SU-DHL-6 (cell line): Measurements from ENCODE around the gene SIDT2.

Experiments
- H2AFZ ChIP-seq: fragments of 200-600 bp; sonication (generic); 2 replicates; pipeline ENCODE4 v1.6.1; 2014; ENCODE audit warnings: low read depth, mild to moderate bottlenecking, moderate library complexity, mixed read lengths, antibody characterized with exemption, low read length; ENCODE audit not compliant: severe bottlenecking
- H3F3A ChIP-seq: fragments of 200-600 bp; shearing (Covaris generic); 2 replicates; pipeline ENCODE4 v1.6.0; 2016; ENCODE audit warnings: antibody characterized with exemption, mild to moderate bottlenecking; ENCODE audit not compliant: insufficient read depth
- H3K27ac ChIP-seq: fragments of 200-600 bp; sonication (generic); 2 replicates; pipeline ENCODE4 v1.5.1; 2016; ENCODE audit warnings: low read depth, mild to moderate bottlenecking, low read length, moderate library complexity, mixed read lengths
- H3K27me3 ChIP-seq: fragments of 200-600 bp; sonication (generic), shearing (Covaris generic); 2 replicates; pipeline ENCODE4 v1.6.0; 2014; ENCODE audit warnings: mild to moderate bottlenecking, low read length
- H3K36me3 ChIP-seq: fragments of 200-600 bp; sonication (generic); 2 replicates; pipeline ENCODE4 v1.6.1; 2014; ENCODE audit warnings: mild to moderate bottlenecking, low read length, mixed read lengths
- H3K4me2 ChIP-seq: fragments of 300-600, 200-600 bp; shearing (Covaris generic), sonication (generic); 2 replicates; pipeline ENCODE4 v1.6.0; 2014; ENCODE audit warnings: low read length, low read depth, mild to moderate bottlenecking; ENCODE audit not compliant: poor library complexity, severe bottlenecking
- H3K4me3 ChIP-seq: fragments of 200-600 bp; sonication (generic); 2 replicates; pipeline ENCODE4 v1.5.1; 2014; ENCODE audit warnings: antibody characterized with exemption, low read length, mild to moderate bottlenecking, mixed read lengths; ENCODE audit not compliant: insufficient read depth, poor library complexity, severe bottlenecking
- H3K79me2 ChIP-seq: fragments of 200-600 bp; sonication (generic); 2 replicates; pipeline ENCODE4 v1.6.1; 2014; ENCODE audit warnings: mild to moderate bottlenecking, low read length, moderate library complexity; ENCODE audit not compliant: insufficient read depth
- H3K9ac ChIP-seq: fragments of 200-600 bp; sonication (generic); 2 replicates; pipeline ENCODE4 v1.7.0; 2014; ENCODE audit warnings: mild to moderate bottlenecking, low read length
- H3K9me2 ChIP-seq: fragments of 200-600 bp; sonication (generic); replicated peaks from 2 replicates; pipeline ENCODE4 v1.6.1; 2014; ENCODE audit warnings: low read length; ENCODE audit not compliant: insufficient read depth
- H3K9me3 ChIP-seq: fragments of 200-600 bp; sonication (generic); 2 replicates; pipeline ENCODE4 v1.6.1; 2014; ENCODE audit warnings: low read length, mixed read lengths; ENCODE audit not compliant: insufficient read depth
- H4K20me1 ChIP-seq: fragments of 200-600 bp; sonication (generic); 2 replicates; pipeline ENCODE4 v1.6.1; 2014; ENCODE audit warnings: low read depth, mild to moderate bottlenecking, antibody characterized with exemption, low read length, moderate library complexity, mixed read lengths
- EZH2phosphoT487 ChIP-seq: fragments of 200-600 bp; sonication (generic), shearing (Covaris generic); conservative IDR thresholded peaks from 2 replicates; pipeline ENCODE4 v1.6.1; 2018; ENCODE audit warnings: mild to moderate bottlenecking, antibody characterized with exemption, low read length, moderate library complexity, mixed read lengths
- TF ChIP-seq, protein P1 (sequence below): fragments of 200-600 bp; sonication (generic); IDR thresholded peaks from one replicate; pipeline ENCODE4 v1.5.1; 2017; ENCODE audit warnings: antibody characterized with exemption, mild to moderate bottlenecking, low read length, moderate library complexity; ENCODE audit not compliant: insufficient read depth, poor library complexity, severe bottlenecking

The SIDT2 gene

GRCh38 chr11:117169736-117170135 lies 8.8 kb upstream of the SIDT2 start:
- H3K4me2 ChIP-seq: no peak overlapping the region
- H3K27ac ChIP-seq: no peak overlapping the region
- no peak overlapping the region for H2AFZ ChIP-seq
- peaks cover 25% of the 10 kb centered on the region; the same call in 1 of the 2 replicates for H3K36me3 ChIP-seq
- no peaks in the 10 kb centered on the region for H3K27me3 ChIP-seq
- H3K9me2 ChIP-seq: no peaks in the 10 kb centered on the region
- H3K9me3 ChIP-seq: no peaks in the 10 kb centered on the region
- TF ChIP-seq, protein P1, sequence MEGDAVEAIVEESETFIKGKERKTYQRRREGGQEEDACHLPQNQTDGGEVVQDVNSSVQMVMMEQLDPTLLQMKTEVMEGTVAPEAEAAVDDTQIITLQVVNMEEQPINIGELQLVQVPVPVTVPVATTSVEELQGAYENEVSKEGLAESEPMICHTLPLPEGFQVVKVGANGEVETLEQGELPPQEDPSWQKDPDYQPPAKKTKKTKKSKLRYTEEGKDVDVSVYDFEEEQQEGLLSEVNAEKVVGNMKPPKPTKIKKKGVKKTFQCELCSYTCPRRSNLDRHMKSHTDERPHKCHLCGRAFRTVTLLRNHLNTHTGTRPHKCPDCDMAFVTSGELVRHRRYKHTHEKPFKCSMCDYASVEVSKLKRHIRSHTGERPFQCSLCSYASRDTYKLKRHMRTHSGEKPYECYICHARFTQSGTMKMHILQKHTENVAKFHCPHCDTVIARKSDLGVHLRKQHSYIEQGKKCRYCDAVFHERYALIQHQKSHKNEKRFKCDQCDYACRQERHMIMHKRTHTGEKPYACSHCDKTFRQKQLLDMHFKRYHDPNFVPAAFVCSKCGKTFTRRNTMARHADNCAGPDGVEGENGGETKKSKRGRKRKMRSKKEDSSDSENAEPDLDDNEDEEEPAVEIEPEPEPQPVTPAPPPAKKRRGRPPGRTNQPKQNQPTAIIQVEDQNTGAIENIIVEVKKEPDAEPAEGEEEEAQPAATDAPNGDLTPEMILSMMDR: no peak
- no peak for TF ChIP-seq EZH2phosphoT487
- no peak overlapping the region for H3K4me3 ChIP-seq
- H3F3A ChIP-seq: no peaks in the 10 kb centered on the region
- no peak overlapping the region for H3K9ac ChIP-seq
- H3K79me2 ChIP-seq: no peaks in the 10 kb centered on the region
- no peaks in the 10 kb centered on the region for H4K20me1 ChIP-seq

DNA sequence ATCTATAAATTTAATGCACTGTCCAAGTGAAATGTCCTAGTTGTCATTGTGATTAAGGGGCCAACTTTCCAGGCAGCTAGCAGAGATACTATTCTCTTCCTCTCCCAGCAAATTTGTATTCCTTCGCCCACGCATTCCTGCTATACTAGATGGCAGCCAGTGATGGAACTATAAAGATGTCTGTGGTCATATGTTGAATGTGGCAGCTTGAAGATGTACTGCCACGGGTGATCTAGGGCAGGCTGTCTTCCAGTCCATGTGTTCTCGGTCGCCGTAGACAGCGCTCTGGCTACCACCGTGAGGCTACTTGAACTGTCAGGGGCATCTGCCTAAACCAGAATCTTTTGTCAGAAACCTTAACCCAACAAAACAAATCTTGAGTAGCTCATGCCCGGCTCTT lies 8.3 kb upstream of the SIDT2 start:
- TF ChIP-seq, protein P1: no peak
- TF ChIP-seq EZH2phosphoT487: no peak
- Histone ChIP-seq H3F3A (no peaks in the 10 kb centered on the region), H3K9me2 (no peaks in the 10 kb centered on the region), H3K4me3 (no peak overlapping the region), H3K9ac (no peak overlapping the region), H3K4me2 (no peak overlapping the region), H3K36me3 (peaks cover 24% of the 10 kb centered on the region; the same call in 1 of the 2 replicates), H4K20me1 (no peaks in the 10 kb centered on the region), H2AFZ (no peak overlapping the region), H3K9me3 (no peaks in the 10 kb centered on the region), H3K27ac (no peak overlapping the region), H3K27me3 (no peaks in the 10 kb centered on the region), H3K79me2 (no peaks in the 10 kb centered on the region)

GRCh38 chr11:117171007-117171403 lies 7.5 kb upstream of the SIDT2 start:
- H3K27ac ChIP-seq: no peak overlapping the region

More at GRCh38 chr11:117171007-117171403, 7.5 kb upstream of the SIDT2 start:
- Histone ChIP-seq H4K20me1 (no peaks in the 10 kb centered on the region), H3K79me2 (no peaks in the 10 kb centered on the region), H3K4me3 (no peak overlapping the region), H2AFZ (no peak overlapping the region), H3F3A (no peaks in the 10 kb centered on the region), H3K9me2 (no peaks in the 10 kb centered on the region), H3K4me2 (no peak overlapping the region), H3K9ac (no peak overlapping the region), H3K9me3 (no peaks in the 10 kb centered on the region), H3K27me3 (no peaks in the 10 kb centered on the region), H3K36me3 (peaks cover 21% of the 10 kb centered on the region; the same call in 1 of the 2 replicates)
- no peak for TF ChIP-seq EZH2phosphoT487
- TF ChIP-seq, protein P1: no peak
